Measurements from ENCODE around the gene OR1J4.

GRCh38 chr9:122479062-122479461, 39.9 kb upstream of the OR1J4 start:
- TF ChIP-seq FOSL2 (IDR thresholded peaks at IDR 0.05; ENCODE audit: borderline replicate concordance, low read depth) (no peak), CTCF (IDR thresholded peaks at IDR 0.05) (no peak), MAX (IDR thresholded peaks at IDR 0.05; ENCODE audit: low read depth) (no peak), EP300 (IDR thresholded peaks at IDR 0.05; ENCODE audit: borderline replicate concordance in 1 of 2, low read depth in 1 of 2, low read length in 1 of 2) (no peak), REST (IDR thresholded peaks at IDR 0.05; ENCODE audit: low read depth, low read length) (no peak), EZH2phosphoT487 (IDR thresholded peaks at IDR 0.05; ENCODE audit: borderline replicate concordance, low read depth) (no peak), POLR2AphosphoS5 (IDR thresholded peaks at IDR 0.05; ENCODE audit: low read depth, low read length) (no peak)

All from SK-N-SH (cell line).